GM23248 (cell line): ENCODE measurements around the gene CDH16. TPM values are rescaled to one million over a fixed set of nuclear protein-coding genes. Genes with fewer than 3 reads are reported as not detected.

Experiments used
- DNase-seq: peaks from one replicate; pipeline ENCODE4 v3.0.0-alpha.2; 2015
- H2AFZ ChIP-seq: fragments of 200-600 bp; sonication (generic); 2 replicates; pipeline ENCODE4 v1.6.1; 2016; ENCODE audit warnings: antibody characterized with exemption
- H3F3A ChIP-seq: fragments of 200-600 bp; sonication (generic); 2 replicates; pipeline ENCODE4 v1.6.1; 2016; ENCODE audit warnings: mild to moderate bottlenecking, antibody characterized with exemption, mixed run types; ENCODE audit not compliant: insufficient read depth
- H3K27ac ChIP-seq: fragments of 200-600 bp; sonication (generic); 2 replicates; pipeline ENCODE4 v1.5.1; 2016; ENCODE audit warnings: mild to moderate bottlenecking
- H3K27me3 ChIP-seq: fragments of 200-600 bp; sonication (generic); replicated peaks from 2 replicates; pipeline ENCODE4 v1.6.1; 2016; ENCODE audit warnings: mild to moderate bottlenecking; ENCODE audit not compliant: insufficient read depth
- H3K36me3 ChIP-seq: fragments of 200-600 bp; sonication (generic); 2 replicates; pipeline ENCODE4 v1.6.1; 2016; ENCODE audit warnings: low read depth, mild to moderate bottlenecking
- H3K4me1 ChIP-seq: fragments of 200-600 bp; sonication (generic); 2 replicates; pipeline ENCODE4 v1.6.1; 2016; ENCODE audit warnings: mild to moderate bottlenecking; ENCODE audit not compliant: insufficient read depth
- H3K4me2 ChIP-seq: fragments of 200-600 bp; sonication (generic); one replicate; pipeline ENCODE4 v1.6.1; 2016; ENCODE audit warnings: mild to moderate bottlenecking; ENCODE audit not compliant: unreplicated experiment
- H3K4me3 ChIP-seq: fragments of 200-600 bp; sonication (generic); 2 replicates; pipeline ENCODE4 v1.5.1; 2016; ENCODE audit warnings: mild to moderate bottlenecking
- H3K79me2 ChIP-seq: fragments of 200-600 bp; sonication (generic); 2 replicates; pipeline ENCODE4 v1.6.1; 2016; ENCODE audit warnings: mild to moderate bottlenecking; ENCODE audit not compliant: insufficient read depth
- H3K9ac ChIP-seq: fragments of 200-600 bp; sonication (generic); 2 replicates; pipeline ENCODE4 v1.6.1; 2016; ENCODE audit warnings: mild to moderate bottlenecking
- H3K9me2 ChIP-seq: fragments of 200-600 bp; sonication (generic); 2 replicates; pipeline ENCODE4 v1.6.1; 2016; ENCODE audit warnings: mixed run types, mild to moderate bottlenecking, moderate library complexity; ENCODE audit not compliant: insufficient read depth
- H3K9me3 ChIP-seq: fragments of 200-600 bp; sonication (generic); one replicate; pipeline ENCODE4 v1.6.1; 2017; ENCODE audit warnings: low read depth
- H4K20me1 ChIP-seq: fragments of 200-600 bp; sonication (generic); 2 replicates; pipeline ENCODE4 v1.6.0; 2016; ENCODE audit not compliant: insufficient read depth
- EZH2 ChIP-seq: fragments of 200-600 bp; sonication (generic); IDR thresholded peaks from 2 replicates; pipeline ENCODE4 v1.6.1; 2018; ENCODE audit warnings: antibody characterized with exemption, mild to moderate bottlenecking; ENCODE audit not compliant: insufficient read depth, poor library complexity, severe bottlenecking
- EZH2phosphoT487 ChIP-seq: fragments of 200-600 bp; sonication (generic); IDR thresholded peaks from 2 replicates; pipeline ENCODE4 v1.6.1; 2018; ENCODE audit warnings: antibody characterized with exemption, moderate library complexity, mild to moderate bottlenecking, low read depth; ENCODE audit not compliant: insufficient read depth
- WGBS, 2 experiments: methylation state at CpG; one replicate each; pipeline ENCODE4 v1.1.6; 2015 to 2017; ENCODE audit warnings: low lambda C conversion rate in 2 of 2, low coverage in 1 of 2; ENCODE audit errors: missing lambda C conversion rate in 2 of 2; 5-methylcytosine and 5-hydroxymethylcytosine counted together
- in situ Hi-C: fragments of 300-500 bp; cut with MboI; formaldehyde crosslinking; loops from 2 replicates; pipeline ENCODE4 v1.15.0; 2020
- polyA plus RNA-seq: library from polyadenylated mRNA; unstranded; fragments of >200 nt; fragmentation: Nextera tagmentation; extraction: Ambion mirVana; gene quantifications from 2 replicates; pipeline ENCODE4 v1.2.1, GENCODE V29; 2016
- total RNA-seq: library from RNA; depleted of rRNA; stranded (reverse); fragments of >200 nt; shearing (Covaris generic); gene quantifications from 2 replicates; pipeline ENCODE4 v1.2.3, GENCODE V29; 2014

Gene CDH16
- total and polyA plus RNA-seq, 2 experiments from 2014 or later = not detected

GRCh38 chr16:66950971-66951790, 32.5 kb upstream of the CDH16 start:
- TF ChIP-seq EZH2phosphoT487 (no peak), EZH2 (no peak)
- no peak overlapping the region for H3K4me3 ChIP-seq
- H3K9ac ChIP-seq = no peak overlapping the region
- DNase-seq = peak; percentile 38
- H3F3A ChIP-seq = 0 out of 2 replicates have a peak, but pooled peaks cover 4% of the 10 kb centered on the region
- in situ Hi-C loops = loop anchor here (25.0 kb wide), 1 partner anchor 211 kb away; the partner anchor contains the start of genes B3GNT9, FBXL8, HSF4 and NOL3
- no peak overlapping the region for H3K27ac ChIP-seq
- H2AFZ ChIP-seq = no peak overlapping the region
- 59 to 74% methylated on average over 4 of the region's 4 CpGs for whole genome bisulfite sequencing, 2 experiments
- H3K9me2 ChIP-seq = no peaks in the 10 kb centered on the region
- H3K79me2 ChIP-seq = no peaks in the 10 kb centered on the region
- no peaks in the 10 kb centered on the region for H3K9me3 ChIP-seq
- no peaks in the 10 kb centered on the region for H4K20me1 ChIP-seq
- H3K4me1 ChIP-seq = peaks cover 4% of the 10 kb centered on the region; the same call in 1 of the 2 replicates
- H3K27me3 ChIP-seq = no peaks in the 10 kb centered on the region; the same call in none of the 2 replicates
- no peak overlapping the region for H3K4me2 ChIP-seq
- H3K36me3 ChIP-seq = no peaks in the 10 kb centered on the region

GRCh38 chr16:66950437-66950836, 31.8 kb upstream of the CDH16 start:
- 91% methylated on average over 2 of the region's 2 CpGs for WGBS, 2 experiments
- TF ChIP-seq EZH2phosphoT487 (no peak), EZH2 (no peak)
- H3K4me3 ChIP-seq = no peak overlapping the region
- H3K79me2 ChIP-seq = no peaks in the 10 kb centered on the region
- H3K4me1 ChIP-seq = peaks cover 4% of the 10 kb centered on the region; the same call in 1 of the 2 replicates
- H3K9me2 ChIP-seq = no peaks in the 10 kb centered on the region
- DNase-seq = no peak
- H2AFZ ChIP-seq = no peak overlapping the region
- H3K4me2 ChIP-seq = no peak overlapping the region
- no peaks in the 10 kb centered on the region; the same call in none of the 2 replicates for H3K27me3 ChIP-seq
- in situ Hi-C loops = loop anchor here (25.0 kb wide), 1 partner anchor 212 kb away; the partner anchor contains the start of genes B3GNT9, FBXL8, HSF4 and NOL3
- H3K27ac ChIP-seq = no peak overlapping the region
- no peaks in the 10 kb centered on the region for H4K20me1 ChIP-seq
- H3F3A ChIP-seq = 0 out of 2 replicates have a peak, but pooled peaks cover 4% of the 10 kb centered on the region
- H3K36me3 ChIP-seq = no peaks in the 10 kb centered on the region
- no peaks in the 10 kb centered on the region for H3K9me3 ChIP-seq
- no peak overlapping the region for H3K9ac ChIP-seq

DNA sequence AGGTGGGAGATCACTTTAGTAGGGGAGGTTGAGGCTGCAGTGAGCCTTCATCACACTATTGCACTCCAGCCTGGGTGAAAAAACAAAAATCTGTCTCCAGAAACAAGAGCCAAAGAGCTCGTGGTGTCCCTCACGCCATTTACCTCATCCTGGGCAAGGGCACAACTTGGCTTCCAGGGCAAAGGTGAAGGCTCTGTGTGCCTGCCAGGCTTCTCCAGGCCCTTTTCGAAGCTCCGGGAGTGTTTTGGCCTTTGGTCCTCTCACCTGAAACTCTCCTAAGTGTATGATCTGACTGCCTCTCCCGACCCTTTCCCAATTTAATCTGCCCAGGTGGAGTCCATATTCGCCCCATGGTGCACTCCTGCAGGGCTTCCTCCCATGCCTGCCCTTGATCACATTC, 30.8 kb upstream of the CDH16 start:
- no peak overlapping the region for H2AFZ ChIP-seq
- no peaks in the 10 kb centered on the region for H3K36me3 ChIP-seq
- 0 out of 2 replicates have a peak, but pooled peaks cover 4% of the 10 kb centered on the region for H3F3A ChIP-seq
- peaks cover 4% of the 10 kb centered on the region; the same call in 1 of the 2 replicates for H3K4me1 ChIP-seq
- no peaks in the 10 kb centered on the region for H3K9me2 ChIP-seq
- TF ChIP-seq EZH2phosphoT487 (no peak), EZH2 (no peak)
- no peak overlapping the region for H3K4me3 ChIP-seq
- H3K27me3 ChIP-seq = no peaks in the 10 kb centered on the region; the same call in none of the 2 replicates
- H3K9ac ChIP-seq = no peak overlapping the region
- in situ Hi-C loops = no loop called here
- no peak for DNase-seq
- no peak overlapping the region for H3K27ac ChIP-seq
- H3K4me2 ChIP-seq = no peak overlapping the region
- no peaks in the 10 kb centered on the region for H3K9me3 ChIP-seq
- H3K79me2 ChIP-seq = no peaks in the 10 kb centered on the region
- H4K20me1 ChIP-seq = no peaks in the 10 kb centered on the region
- WGBS, 2 experiments = 81 to 88% methylated on average over 6 of the region's 6 CpGs

GRCh38 chr16:66948837-66949225, 30.1 kb upstream of the CDH16 start:
- H2AFZ ChIP-seq = peak overlapping the region; percentile 82
- no peak for DNase-seq
- H3K9ac ChIP-seq = no peak overlapping the region

More at GRCh38 chr16:66948837-66949225, 30.1 kb upstream of the CDH16 start:
- Histone ChIP-seq H3K36me3 (no peaks in the 10 kb centered on the region; the same call in 1 of the 2 replicates), H3K27me3 (no peaks in the 10 kb centered on the region; the same call in none of the 2 replicates), H3K9me2 (no peaks in the 10 kb centered on the region), H3K9me3 (no peaks in the 10 kb centered on the region), H3F3A (0 out of 2 replicates have a peak, but pooled peaks cover 4% of the 10 kb centered on the region), H3K4me1 (peaks cover 4% of the 10 kb centered on the region; the same call in 1 of the 2 replicates), H3K27ac (no peak overlapping the region), H3K4me3 (peak overlapping the region; percentile 71), H4K20me1 (no peaks in the 10 kb centered on the region), H3K4me2 (peak overlapping the region; percentile 99), H3K79me2 (no peaks in the 10 kb centered on the region)
- TF ChIP-seq EZH2phosphoT487 (no peak), EZH2 (no peak)
- in situ Hi-C loops = no loop called here
- 7 to 8% methylated on average over 21 of the region's 21 CpGs for WGBS, 2 experiments
